CD8-positive, alpha-beta memory T cell (primary cell): ENCODE results near the gene ABR. TPM values are rescaled to one million over a fixed set of nuclear protein-coding genes. Genes with fewer than 3 reads are reported as not detected.

Experiments used
- CTCF ChIA-PET: fragments of 350-600 bp; sonication (Branson Sonifier 250); formaldehyde crosslinking; loops from one replicate; lab custom pipeline; 2021; ENCODE audit warnings: antibody characterized with exemption; lab: Charles Lee
- POLR2A ChIA-PET: fragments of 350-600 bp; sonication (Branson Sonifier 250); formaldehyde crosslinking; loops from one replicate; lab custom pipeline; 2021; ENCODE audit warnings: antibody characterized with exemption; lab: Charles Lee
- DNase-seq, 5 donors: peaks; one replicate each; pipeline versions ENCODE4 v3.0.0 to v3.0.0-alpha.2; 2020 to 2022; ENCODE audit warnings: mixed read lengths in 1 of 5
- H3K27ac ChIP-seq: one replicate; pipeline ENCODE4 v1.7.0; 2013; ENCODE audit warnings: low read depth, mild to moderate bottlenecking, low read length, moderate library complexity
- H3K27me3 ChIP-seq: 2 replicates; pipeline ENCODE4 v1.7.0; 2013; ENCODE audit warnings: low read length, mild to moderate bottlenecking; ENCODE audit not compliant: insufficient read depth, poor library complexity, severe bottlenecking
- H3K36me3 ChIP-seq: 2 replicates; pipeline ENCODE4 v1.7.0; 2013; ENCODE audit warnings: mild to moderate bottlenecking, low read length, moderate library complexity; ENCODE audit not compliant: insufficient read depth
- H3K4me1 ChIP-seq: 2 replicates; pipeline ENCODE4 v1.7.0; 2013; ENCODE audit warnings: mild to moderate bottlenecking, low read length, moderate library complexity; ENCODE audit not compliant: insufficient read depth
- H3K4me3 ChIP-seq: 2 replicates; pipeline ENCODE4 v1.7.0; 2013; ENCODE audit warnings: mild to moderate bottlenecking, low read length
- H3K9me3 ChIP-seq: 2 replicates; pipeline ENCODE4 v1.7.0; 2013; ENCODE audit warnings: mild to moderate bottlenecking, low read length
- H3K27ac Mint-ChIP-seq, 8 donors: one replicate each; pipeline ENCODE4 v1.8.0; 2020 to 2021; ENCODE audit warnings: mixed read lengths in 8 of 8, mild to moderate bottlenecking in 6 of 8, inconsistent platforms in 3 of 8, moderate library complexity in 3 of 8
- H3K27me3 Mint-ChIP-seq, 2 donors: one replicate each; pipeline ENCODE4 v1.8.0; 2020 to 2021; ENCODE audit warnings: mixed read lengths in 2 of 2, mild to moderate bottlenecking in 1 of 2, moderate library complexity in 1 of 2
- H3K36me3 Mint-ChIP-seq, 3 donors: one replicate each; pipeline ENCODE4 v1.8.0; 2020 to 2021; ENCODE audit warnings: mixed read lengths in 3 of 3, inconsistent platforms in 1 of 3, mild to moderate bottlenecking in 1 of 3
- H3K4me1 Mint-ChIP-seq, 3 donors: one replicate each; pipeline ENCODE4 v1.8.0; 2020 to 2021; ENCODE audit warnings: mixed read lengths in 3 of 3, inconsistent platforms in 1 of 3, mild to moderate bottlenecking in 1 of 3
- H3K4me3 Mint-ChIP-seq, 7 donors: one replicate each; pipeline ENCODE4 v1.8.0; 2020 to 2021; ENCODE audit warnings: mixed read lengths in 7 of 7, mild to moderate bottlenecking in 6 of 7, moderate library complexity in 4 of 7, inconsistent platforms in 2 of 7
- H3K9me3 Mint-ChIP-seq, 5 donors: one replicate each; pipeline ENCODE4 v1.8.0; 2020 to 2022; ENCODE audit warnings: mixed read lengths in 5 of 5, mild to moderate bottlenecking in 3 of 5, moderate library complexity in 2 of 5, inconsistent platforms in 1 of 5
- polyA plus RNA-seq: library from polyadenylated mRNA; unstranded; fragments of 300-500 nt; fragmentation: Illumina TruSeq; gene quantifications from one replicate; pipeline ENCODE4 v1.2.3, GENCODE V29; 2021
- total RNA-seq, 2 experiments: library from RNA; stranded (reverse); gene quantifications; one replicate each; pipeline ENCODE4 v1.2.3, GENCODE V29; 2021

Gene ABR
- total and polyA plus RNA-seq, 3 experiments from 2014 or later = 26.9 to 60.8 (median 60.4) TPM

GRCh38 chr17:1011760-1012735, 167.7 kb downstream of the ABR start:
- Mint-ChIP-seq H3K36me3 (peaks cover 0 to 52% (median 0%) of the 10 kb centered on the region in 3 donors), H3K4me1 (no peaks in the 10 kb centered on the region), H3K9me3 (no peaks in the 10 kb centered on the region), H3K4me3 (peak overlapping the region in 1 of 7 donors; percentile 16), H3K27me3 (no peaks in the 10 kb centered on the region), H3K27ac (peak overlapping the region in 1 of 8 donors; percentile 38)
- CTCF ChIA-PET = no interaction called here
- Histone ChIP-seq H3K9me3 (no peaks in the 10 kb centered on the region), H3K4me3 (no peak overlapping the region), H3K27me3 (no peaks in the 10 kb centered on the region), H3K36me3 (peaks cover 3% of the 10 kb centered on the region), H3K27ac (no peak overlapping the region), H3K4me1 (no peaks in the 10 kb centered on the region)
- DNase-seq = no peak
- POLR2A ChIA-PET = no interaction called here

GRCh38 chr17:1011138-1011537, 168.6 kb downstream of the ABR start:
- H3K27me3 Mint-ChIP-seq = no peaks in the 10 kb centered on the region
- no peaks in the 10 kb centered on the region for H3K4me1 ChIP-seq
- peaks cover 3% of the 10 kb centered on the region for H3K36me3 ChIP-seq
- ChIA-PET CTCF (no interaction called here), POLR2A (no interaction called here)
- no peak for DNase-seq
- no peak overlapping the region for H3K4me3 Mint-ChIP-seq
- peaks cover 0 to 55% (median 0%) of the 10 kb centered on the region in 3 donors for H3K36me3 Mint-ChIP-seq
- peak overlapping the region in 1 of 8 donors; percentile 54 for H3K27ac Mint-ChIP-seq
- H3K9me3 Mint-ChIP-seq = no peaks in the 10 kb centered on the region
- H3K9me3 ChIP-seq = no peaks in the 10 kb centered on the region
- H3K27me3 ChIP-seq = no peaks in the 10 kb centered on the region
- no peaks in the 10 kb centered on the region for H3K4me1 Mint-ChIP-seq
- no peak overlapping the region for H3K4me3 ChIP-seq
- no peak overlapping the region for H3K27ac ChIP-seq

- Mint-ChIP-seq H3K27ac (no peak overlapping the region), H3K9me3 (no peaks in the 10 kb centered on the region), H3K4me1 (no peaks in the 10 kb centered on the region), H3K4me3 (no peak overlapping the region), H3K36me3 (peaks cover 0 to 56% (median 0%) of the 10 kb centered on the region in 3 donors), H3K27me3 (no peaks in the 10 kb centered on the region)
- CTCF ChIA-PET = no interaction called here
- peaks cover 3% of the 10 kb centered on the region for H3K36me3 ChIP-seq
- no peaks in the 10 kb centered on the region for H3K4me1 ChIP-seq
- H3K27ac ChIP-seq = no peak overlapping the region
- H3K4me3 ChIP-seq = no peak overlapping the region
- DNase-seq = no peak
- POLR2A ChIA-PET = no interaction called here
- H3K9me3 ChIP-seq = no peaks in the 10 kb centered on the region
- no peaks in the 10 kb centered on the region for H3K27me3 ChIP-seq
Measured at GRCh38 chr17:1010586-1010985, 169.2 kb downstream of the ABR start.

- Mint-ChIP-seq H3K36me3 (peaks cover 0 to 61% (median 0%) of the 10 kb centered on the region in 3 donors), H3K9me3 (no peaks in the 10 kb centered on the region), H3K27me3 (no peaks in the 10 kb centered on the region), H3K27ac (no peak overlapping the region), H3K4me3 (no peak overlapping the region), H3K4me1 (no peaks in the 10 kb centered on the region)
- no peaks in the 10 kb centered on the region for H3K27me3 ChIP-seq
- H3K9me3 ChIP-seq = no peaks in the 10 kb centered on the region
- H3K27ac ChIP-seq = no peak overlapping the region
- H3K36me3 ChIP-seq = peaks cover 3% of the 10 kb centered on the region
- no peak overlapping the region for H3K4me3 ChIP-seq
- no peak for DNase-seq
- ChIA-PET CTCF (no interaction called here), POLR2A (no interaction called here)
- H3K4me1 ChIP-seq = no peaks in the 10 kb centered on the region
Measured at GRCh38 chr17:1010086-1010450, 169.7 kb downstream of the ABR start.

GRCh38 chr17:1009229-1010085, 170.3 kb downstream of the ABR start:
- no peaks in the 10 kb centered on the region for H3K9me3 ChIP-seq
- CTCF ChIA-PET = no interaction called here
- no peaks in the 10 kb centered on the region for H3K9me3 Mint-ChIP-seq
- peaks cover 3% of the 10 kb centered on the region for H3K36me3 ChIP-seq
- H3K27ac ChIP-seq = no peak overlapping the region
- H3K4me3 ChIP-seq = no peak overlapping the region
- H3K27me3 Mint-ChIP-seq = no peaks in the 10 kb centered on the region
- H3K36me3 Mint-ChIP-seq = peaks cover 0 to 64% (median 0%) of the 10 kb centered on the region in 3 donors
- H3K27me3 ChIP-seq = no peaks in the 10 kb centered on the region
- no peak for DNase-seq
- H3K4me1 Mint-ChIP-seq = no peaks in the 10 kb centered on the region
- H3K4me3 Mint-ChIP-seq = no peak overlapping the region
- no peaks in the 10 kb centered on the region for H3K4me1 ChIP-seq
- POLR2A ChIA-PET = no interaction called here
- no peak overlapping the region for H3K27ac Mint-ChIP-seq

GRCh38 chr17:1008008-1008761, 171.6 kb downstream of the ABR start:
- no peaks in the 10 kb centered on the region for H3K9me3 ChIP-seq
- Mint-ChIP-seq H3K27me3 (no peaks in the 10 kb centered on the region), H3K27ac (no peak overlapping the region), H3K36me3 (peaks cover 0 to 71% (median 0%) of the 10 kb centered on the region in 3 donors), H3K9me3 (no peaks in the 10 kb centered on the region), H3K4me3 (no peak overlapping the region), H3K4me1 (no peaks in the 10 kb centered on the region)
- no peak overlapping the region for H3K4me3 ChIP-seq
- no peak overlapping the region for H3K27ac ChIP-seq
- H3K4me1 ChIP-seq = no peaks in the 10 kb centered on the region
- H3K36me3 ChIP-seq = peaks cover 3% of the 10 kb centered on the region
- no peaks in the 10 kb centered on the region for H3K27me3 ChIP-seq
- POLR2A ChIA-PET = no interaction called here
- CTCF ChIA-PET = interaction anchor here (1.2 to 2.4 kb wide), 2 partner anchors 9 to 11 kb away, joined by 4 to 8 read pairs; partner anchors contain the start of gene TIMM22
- no peak for DNase-seq

GRCh38 chr17:1007310-1008007, 172.3 kb downstream of the ABR start:
- ChIA-PET CTCF (interaction anchor here (1.2 to 2.4 kb wide), 2 partner anchors 8 to 10 kb away, joined by 4 to 8 read pairs; partner anchors contain the start of gene TIMM22), POLR2A (no interaction called here)
- H3K4me3 ChIP-seq = no peak overlapping the region
- H3K27me3 ChIP-seq = no peaks in the 10 kb centered on the region
- H3K27me3 Mint-ChIP-seq = no peaks in the 10 kb centered on the region
- no peak overlapping the region for H3K27ac Mint-ChIP-seq
- no peak for DNase-seq
- H3K36me3 ChIP-seq = peaks cover 6% of the 10 kb centered on the region
- no peak overlapping the region for H3K4me3 Mint-ChIP-seq
- peaks cover 0 to 75% (median 0%) of the 10 kb centered on the region in 3 donors for H3K36me3 Mint-ChIP-seq
- H3K4me1 ChIP-seq = no peaks in the 10 kb centered on the region
- H3K27ac ChIP-seq = no peak overlapping the region
- no peaks in the 10 kb centered on the region for H3K9me3 ChIP-seq
- H3K9me3 Mint-ChIP-seq = no peaks in the 10 kb centered on the region
- H3K4me1 Mint-ChIP-seq = no peaks in the 10 kb centered on the region
